Esophagus squamous epithelium (tissue), 5 donors: ENCODE data around the gene SYT1. TPM values are rescaled to one million over a fixed set of nuclear protein-coding genes. Genes with fewer than 3 reads are reported as not detected.

ENCODE experiments used
- DNase-seq: peaks from one replicate; lab custom pipeline; 2025; lab: John Stamatoyannopoulos, UW
- H3K27ac ChIP-seq, 4 donors: fragments of 200-600 bp; sonication (generic); one replicate each; pipeline ENCODE4 v1.5.1; 2016 to 2019; ENCODE audit warnings: mild to moderate bottlenecking in 1 of 4
- H3K27me3 ChIP-seq, 4 donors: fragments of 200-600 bp; sonication (generic); 1 replicate in 3 of 4; 2 replicates in 1 of 4; pipeline versions ENCODE4 v1.5.1 to v1.6.0; 2017 to 2021; ENCODE audit warnings: antibody characterized with exemption in 1 of 4
- H3K36me3 ChIP-seq, 3 donors: fragments of 200-600 bp; sonication (generic); one replicate each; pipeline ENCODE4 v1.5.1; 2016 to 2019
- H3K4me1 ChIP-seq, 3 donors: fragments of 200-600 bp; sonication (generic); one replicate each; pipeline ENCODE4 v1.5.1; 2017 to 2019
- H3K4me3 ChIP-seq, 4 donors: fragments of 200-600 bp; sonication (generic); 1 replicate in 3 of 4; 2 replicates in 1 of 4; pipeline ENCODE4 v1.5.1; 2016 to 2019; ENCODE audit warnings: mild to moderate bottlenecking in 2 of 4, moderate library complexity in 1 of 4
- H3K9me3 ChIP-seq, 3 donors: fragments of 200-600 bp; sonication (generic); one replicate each; pipeline ENCODE4 v1.5.1; 2016 to 2019
- POLR2A ChIP-seq, 4 donors: fragments of 450-650 bp; IDR thresholded peaks; one replicate each; pipeline ENCODE4 v1.6.1; 2017; ENCODE audit warnings: antibody characterized with exemption in 4 of 4, mild to moderate bottlenecking in 4 of 4, moderate library complexity in 3 of 4
- WGBS, 2 donors: methylation state at CpG; one replicate each; pipeline ENCODE4 v1.1.5; 2018; 5-methylcytosine and 5-hydroxymethylcytosine counted together
- intact Hi-C: fragments of 100-400 bp; cut with DNase I; formaldehyde crosslinking; loops from one replicate; pipeline ENCODE4 v1.15.0; 2022
- total RNA-seq, 4 donors: library from RNA; depleted of rRNA; stranded (reverse); fragments of >200 nt; gene quantifications; one replicate each; pipeline ENCODE4 v1.1.0, GENCODE V29; 2016
- TF ChIP-seq, protein P1 (sequence below), 6 experiments: fragments of 450-650 bp in 4 of 6; fragments of 200-600 bp in 2 of 6; sonication (generic) in 2 of 6; IDR thresholded peaks; one replicate each; pipeline ENCODE4 v1.5.1; 2016 to 2019; ENCODE audit warnings: antibody characterized with exemption in 6 of 6, mild to moderate bottlenecking in 4 of 6, moderate library complexity in 4 of 6
- donor health status: DM: yes; HTN: yes; CAD: no.

Gene SYT1
- total RNA-seq, 4 donors from 2014 or later = 0.26 to 2.7 TPM; not detected in 2

DNA sequence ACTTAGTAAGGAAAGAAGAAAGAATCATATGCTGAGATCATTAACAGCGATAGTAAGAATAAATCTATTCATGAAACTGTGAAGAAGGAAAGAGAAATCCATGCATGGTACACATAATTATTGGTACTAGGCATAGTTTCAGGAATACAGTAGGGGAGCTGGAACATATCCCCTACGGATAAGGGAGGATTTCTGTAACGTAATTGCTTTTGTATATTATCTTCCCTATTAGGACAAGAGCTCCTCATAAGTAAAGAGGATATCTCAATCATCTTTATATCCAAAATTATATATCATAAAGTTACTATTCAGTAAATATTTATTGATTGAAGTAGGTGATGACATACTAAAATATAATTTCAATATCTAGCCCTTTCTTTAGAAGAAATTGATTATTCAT is 22.9 kb downstream of the SYT1 start:
- intact Hi-C loops = no loop called here
- Histone ChIP-seq H3K27ac (no peak overlapping the region), H3K27me3 (no peaks in the 10 kb centered on the region), H3K9me3 (no peaks in the 10 kb centered on the region), H3K4me1 (no peaks in the 10 kb centered on the region), H3K4me3 (no peak overlapping the region), H3K36me3 (no peaks in the 10 kb centered on the region)
- DNase-seq = no peak
- 85 to 89% methylated on average over 3 of the region's 3 CpGs for WGBS, 2 donors
- TF ChIP-seq, protein P1, sequence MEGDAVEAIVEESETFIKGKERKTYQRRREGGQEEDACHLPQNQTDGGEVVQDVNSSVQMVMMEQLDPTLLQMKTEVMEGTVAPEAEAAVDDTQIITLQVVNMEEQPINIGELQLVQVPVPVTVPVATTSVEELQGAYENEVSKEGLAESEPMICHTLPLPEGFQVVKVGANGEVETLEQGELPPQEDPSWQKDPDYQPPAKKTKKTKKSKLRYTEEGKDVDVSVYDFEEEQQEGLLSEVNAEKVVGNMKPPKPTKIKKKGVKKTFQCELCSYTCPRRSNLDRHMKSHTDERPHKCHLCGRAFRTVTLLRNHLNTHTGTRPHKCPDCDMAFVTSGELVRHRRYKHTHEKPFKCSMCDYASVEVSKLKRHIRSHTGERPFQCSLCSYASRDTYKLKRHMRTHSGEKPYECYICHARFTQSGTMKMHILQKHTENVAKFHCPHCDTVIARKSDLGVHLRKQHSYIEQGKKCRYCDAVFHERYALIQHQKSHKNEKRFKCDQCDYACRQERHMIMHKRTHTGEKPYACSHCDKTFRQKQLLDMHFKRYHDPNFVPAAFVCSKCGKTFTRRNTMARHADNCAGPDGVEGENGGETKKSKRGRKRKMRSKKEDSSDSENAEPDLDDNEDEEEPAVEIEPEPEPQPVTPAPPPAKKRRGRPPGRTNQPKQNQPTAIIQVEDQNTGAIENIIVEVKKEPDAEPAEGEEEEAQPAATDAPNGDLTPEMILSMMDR (IDR thresholded peaks at IDR 0.05) = no peak
- no peak for TF ChIP-seq POLR2A (IDR thresholded peaks at IDR 0.05)

DNA sequence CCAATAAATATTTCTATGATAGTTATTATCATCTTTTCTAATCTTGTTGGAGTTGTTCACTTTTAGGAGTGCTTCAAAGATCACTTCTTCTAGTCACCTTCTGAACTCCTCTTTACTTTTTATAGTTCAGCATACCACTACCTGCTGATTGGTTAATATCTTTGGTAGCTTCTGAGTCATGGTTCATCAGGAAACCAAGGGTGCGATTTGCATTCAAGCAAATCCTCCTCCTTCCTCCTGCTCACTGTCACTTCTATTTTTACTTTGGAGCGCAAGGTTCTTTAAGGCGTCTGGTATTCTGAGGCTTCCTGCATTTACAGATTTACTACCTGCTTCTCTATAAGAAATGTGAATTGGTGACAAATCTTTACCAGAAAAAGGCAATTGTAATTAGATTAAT is 24.0 kb downstream of the SYT1 start:
- intact Hi-C loops = no loop called here
- H3K9me3 ChIP-seq = no peaks in the 10 kb centered on the region
- H3K4me3 ChIP-seq = no peak overlapping the region
- 61% methylated on average over 3 of the region's 3 CpGs for WGBS, 2 donors
- no peaks in the 10 kb centered on the region for H3K36me3 ChIP-seq
- H3K4me1 ChIP-seq = no peaks in the 10 kb centered on the region
- H3K27ac ChIP-seq = no peak overlapping the region
- DNase-seq = no peak
- no peaks in the 10 kb centered on the region for H3K27me3 ChIP-seq
- TF ChIP-seq, protein P1 (IDR thresholded peaks at IDR 0.05) = no peak
- TF ChIP-seq POLR2A (IDR thresholded peaks at IDR 0.05) = no peak

GRCh38 chr12:78891646-78892353 is 27.2 kb downstream of the SYT1 start:
- no peaks in the 10 kb centered on the region for H3K4me1 ChIP-seq
- no peak for DNase-seq
- H3K27me3 ChIP-seq = no peaks in the 10 kb centered on the region
- TF ChIP-seq, protein P1 (IDR thresholded peaks at IDR 0.05) = no peak
- TF ChIP-seq POLR2A (IDR thresholded peaks at IDR 0.05) = no peak
- no peaks in the 10 kb centered on the region for H3K9me3 ChIP-seq
- no peak overlapping the region for H3K27ac ChIP-seq
- intact Hi-C loops = no loop called here
- H3K36me3 ChIP-seq = no peaks in the 10 kb centered on the region
- 25 to 43% methylated on average over 1 of the region's 1 CpG for WGBS, 2 donors
- no peak overlapping the region for H3K4me3 ChIP-seq

- no peaks in the 10 kb centered on the region for H3K36me3 ChIP-seq
- no peaks in the 10 kb centered on the region for H3K27me3 ChIP-seq
- H3K4me3 ChIP-seq = no peak overlapping the region
- no peaks in the 10 kb centered on the region for H3K9me3 ChIP-seq
- intact Hi-C loops = no loop called here
- TF ChIP-seq, protein P1 (IDR thresholded peaks at IDR 0.05) = no peak
- no peak for TF ChIP-seq POLR2A (IDR thresholded peaks at IDR 0.05)
- H3K27ac ChIP-seq = no peak overlapping the region
- H3K4me1 ChIP-seq = no peaks in the 10 kb centered on the region
- 37 to 53% methylated on average over 1 of the region's 1 CpG for WGBS, 2 donors
- no peak for DNase-seq
Observed at GRCh38 chr12:78898416-78898815, 33.8 kb downstream of the SYT1 start.

GRCh38 chr12:78914859-78915331 is 50.3 kb downstream of the SYT1 start:
- no peaks in the 10 kb centered on the region for H3K36me3 ChIP-seq
- H3K4me1 ChIP-seq = no peaks in the 10 kb centered on the region
- no peaks in the 10 kb centered on the region for H3K27me3 ChIP-seq
- no peaks in the 10 kb centered on the region for H3K9me3 ChIP-seq
- TF ChIP-seq, protein P1 (IDR thresholded peaks at IDR 0.05) = no peak
- TF ChIP-seq POLR2A (IDR thresholded peaks at IDR 0.05) = no peak
- WGBS, 2 donors = 18 to 20% methylated on average over 1 of the region's 1 CpG
- H3K27ac ChIP-seq = no peak overlapping the region
- intact Hi-C loops = no loop called here
- no peak overlapping the region for H3K4me3 ChIP-seq
- no peak for DNase-seq
